DMS53 treated with DMSO at 0.1 percent for 48 hours (cell line): Measurements from ENCODE around the gene NEGR1.

Experiments
- DNase-seq: peaks from one replicate; lab custom pipeline; 2025; ENCODE audit not compliant: unreplicated experiment; lab: John Stamatoyannopoulos, UW

The NEGR1 gene

GRCh38 chr1:71587961-71588360, 694.4 kb downstream of the NEGR1 start:
- DNase-seq: peak; percentile 75

GRCh38 chr1:71586030-71586429, 696.3 kb downstream of the NEGR1 start:
- no peak for DNase-seq

GRCh38 chr1:71583756-71584155, 698.6 kb downstream of the NEGR1 start:
- no peak for DNase-seq

- no peak for DNase-seq
These were observed 699.7 kb downstream of the NEGR1 start for GRCh38 chr1:71582673-71583072.

GRCh38 chr1:71577451-71578131, 704.7 kb downstream of the NEGR1 start:
- DNase-seq: no peak

- no peak for DNase-seq
These were observed 710.3 kb downstream of the NEGR1 start for GRCh38 chr1:71572038-71572437.

- DNase-seq: no peak
These were observed 715.9 kb downstream of the NEGR1 start for GRCh38 chr1:71566413-71566812.

- DNase-seq: no peak
These were observed 716.5 kb downstream of the NEGR1 start for GRCh38 chr1:71565831-71566230.

GRCh38 chr1:71565262-71565661, 717.1 kb downstream of the NEGR1 start:
- DNase-seq: no peak

- DNase-seq: no peak
These were observed 720.0 kb downstream of the NEGR1 start for GRCh38 chr1:71562298-71562697.

GRCh38 chr1:71561729-71562128, 720.6 kb downstream of the NEGR1 start:
- no peak for DNase-seq

- DNase-seq: no peak
These were observed 721.1 kb downstream of the NEGR1 start for GRCh38 chr1:71561206-71561605.

- DNase-seq: no peak
These were observed 722.5 kb downstream of the NEGR1 start for GRCh38 chr1:71559880-71560279.

GRCh38 chr1:71557138-71557537, 725.2 kb downstream of the NEGR1 start:
- DNase-seq: no peak

- DNase-seq: no peak
These were observed 733.9 kb downstream of the NEGR1 start for GRCh38 chr1:71548398-71548890.

GRCh38 chr1:71542155-71542554, 740.2 kb downstream of the NEGR1 start:
- no peak for DNase-seq

- DNase-seq: no peak
These were observed 748.4 kb downstream of the NEGR1 start for GRCh38 chr1:71533950-71534349.

- no peak for DNase-seq
These were observed 750.0 kb downstream of the NEGR1 start for GRCh38 chr1:71532343-71532742.

GRCh38 chr1:71526824-71527223, 755.5 kb downstream of the NEGR1 start:
- peak; percentile 24 for DNase-seq

- DNase-seq: no peak
These were observed 759.6 kb downstream of the NEGR1 start for GRCh38 chr1:71522721-71523120.

GRCh38 chr1:71521655-71522264, 760.6 kb downstream of the NEGR1 start:
- DNase-seq: peak; percentile 73

- DNase-seq: no peak
These were observed 770.8 kb downstream of the NEGR1 start for GRCh38 chr1:71511505-71511904.

- DNase-seq: no peak
These were observed 771.6 kb downstream of the NEGR1 start for GRCh38 chr1:71510725-71511124.
